HG02943 (cell line): Measurements from ENCODE around the gene GOLGA7B.

ENCODE experiments used
- ATAC-seq: cut with Tn5 transposase; IDR thresholded peaks from one replicate; pipeline ENCODE4 v1.9.1; 2021; ENCODE audit warnings: mild to moderate bottlenecking, low read depth, moderate library complexity; ENCODE audit not compliant: unreplicated experiment

Gene GOLGA7B

GRCh38 chr10:97891497-97892167 is 42.0 kb downstream of the GOLGA7B start:
- ATAC-seq, result no peak

- ATAC-seq, result no peak
Observed at GRCh38 chr10:97892506-97892905, 42.9 kb downstream of the GOLGA7B start.

- ATAC-seq, result no peak
Observed at GRCh38 chr10:97892939-97893338, 43.3 kb downstream of the GOLGA7B start.

GRCh38 chr10:97894092-97894491 is 44.4 kb downstream of the GOLGA7B start:
- ATAC-seq, result no peak

- ATAC-seq, result no peak
Observed at GRCh38 chr10:97895084-97895483, 45.4 kb downstream of the GOLGA7B start.

- no peak for ATAC-seq
Observed at GRCh38 chr10:97895915-97896314, 46.3 kb downstream of the GOLGA7B start.

GRCh38 chr10:97896756-97897358 is 47.2 kb downstream of the GOLGA7B start:
- ATAC-seq, result no peak

GRCh38 chr10:97898429-97898828 is 48.8 kb downstream of the GOLGA7B start:
- ATAC-seq, result no peak

- no peak for ATAC-seq
Observed at GRCh38 chr10:97901381-97901780, 51.7 kb downstream of the GOLGA7B start.

GRCh38 chr10:97903128-97904017 is 53.7 kb downstream of the GOLGA7B start:
- no peak for ATAC-seq

GRCh38 chr10:97904018-97904381 is 54.4 kb downstream of the GOLGA7B start:
- no peak for ATAC-seq

- ATAC-seq, result no peak
Observed at GRCh38 chr10:97904576-97904975, 54.9 kb downstream of the GOLGA7B start.

- no peak for ATAC-seq
Observed at GRCh38 chr10:97905276-97905675, 55.6 kb downstream of the GOLGA7B start.

GRCh38 chr10:97907211-97907610 is 57.6 kb downstream of the GOLGA7B start:
- no peak for ATAC-seq

- ATAC-seq, result no peak
Observed at GRCh38 chr10:97907830-97908229, 58.2 kb downstream of the GOLGA7B start.

- ATAC-seq, result no peak
Observed at GRCh38 chr10:97910661-97911060, 61.0 kb downstream of the GOLGA7B start.

GRCh38 chr10:97911217-97911616 is 61.6 kb downstream of the GOLGA7B start:
- no peak for ATAC-seq

- ATAC-seq, result no peak
Observed at GRCh38 chr10:97913193-97913592, 63.5 kb downstream of the GOLGA7B start.

GRCh38 chr10:97913614-97914013 is 64.0 kb downstream of the GOLGA7B start:
- no peak for ATAC-seq

GRCh38 chr10:97914171-97914836 is 64.7 kb downstream of the GOLGA7B start:
- no peak for ATAC-seq

- ATAC-seq, result no peak
Observed at GRCh38 chr10:97914837-97915211, 65.2 kb downstream of the GOLGA7B start.
